Endothelial cell of umbilical vein (primary cell): ENCODE results near the gene PDE6D. TPM values are rescaled to one million over a fixed set of nuclear protein-coding genes. Genes with fewer than 3 reads are reported as not detected.

Experiments used
- BruUV-seq: library from RNA; stranded (reverse); fragments of 400-500 nt; replicated peaks from 2 replicates; lab custom pipeline; 2021; lab: Mats Ljungman, UMichigan
- CTCF ChIA-PET: fragments of 300-600, 350-600 bp; sonication (Branson Sonifier 250); formaldehyde crosslinking; loops from one replicate; lab custom pipeline; 2021; ENCODE audit warnings: antibody characterized with exemption, inconsistent platforms; lab: Charles Lee
- POLR2A ChIA-PET: fragments of 300-600, 350-600 bp; sonication (Branson Sonifier 250); formaldehyde crosslinking; loops from one replicate; lab custom pipeline; 2021; ENCODE audit warnings: antibody characterized with exemption, inconsistent platforms; lab: Charles Lee
- DNase-seq: peaks from one replicate; pipeline ENCODE4 v3.0.0-alpha.2; 2011; ENCODE audit warnings: low read depth, low spot score
- FAIRE-seq: peaks from 2 replicates; lab custom pipeline; 2011; peaks lifted over from hg19 to GRCh38; lab: Jason Lieb, UNC
- H2AFZ ChIP-seq: 2 replicates; pipeline ENCODE4 v1.6.0; 2012; ENCODE audit warnings: low read depth, low read length, control low read depth, inconsistent platforms
- H3K27ac ChIP-seq: 2 replicates; pipeline ENCODE4 v1.5.1; 2011; ENCODE audit warnings: low read depth, mild to moderate bottlenecking, control low read depth, low read length, moderate library complexity; ENCODE audit not compliant: insufficient read depth
- H3K27me3 ChIP-seq, 2 experiments: 2 replicates each; pipeline versions ENCODE4 v1.6.0 to v1.6.1; 2011; ENCODE audit warnings: low read length in 2 of 2, mixed read lengths in 1 of 2; ENCODE audit not compliant: control insufficient read depth in 2 of 2, insufficient read depth in 2 of 2
- H3K36me3 ChIP-seq, 2 experiments: 2 replicates in 1 of 2; 3 replicates in 1 of 2; pipeline ENCODE4 v1.5.1; 2011; ENCODE audit warnings: low read length in 2 of 2, mild to moderate bottlenecking in 1 of 2, moderate library complexity in 1 of 2; ENCODE audit not compliant: control insufficient read depth in 2 of 2, insufficient read depth in 2 of 2; ENCODE audit errors: extremely low read depth in 1 of 2
- H3K4me1 ChIP-seq: 3 replicates; pipeline ENCODE4 v1.5.1; 2011; ENCODE audit warnings: mild to moderate bottlenecking, low read length; ENCODE audit not compliant: control insufficient read depth, insufficient read depth; ENCODE audit errors: extremely low read depth
- H3K4me2 ChIP-seq: 2 replicates; pipeline ENCODE4 v1.6.1; 2011; ENCODE audit warnings: low read length, control low read depth, mixed read lengths; ENCODE audit not compliant: insufficient read depth
- H3K4me3 ChIP-seq, 3 experiments: fragments of 200-600 bp in 1 of 3; sonication (generic), shearing (Covaris generic) in 1 of 3; replicated peaks in 1 of 3; 2 replicates each; pipeline ENCODE4 v1.5.1; 2011 to 2016; ENCODE audit warnings: control low read depth in 3 of 3, low read length in 3 of 3, mild to moderate bottlenecking in 2 of 3, inconsistent platforms in 1 of 3, low read depth in 1 of 3, moderate library complexity in 1 of 3; ENCODE audit not compliant: insufficient read depth in 1 of 3
- H3K79me2 ChIP-seq: 2 replicates; pipeline ENCODE4 v1.6.0; 2012; ENCODE audit warnings: low read length, inconsistent platforms; ENCODE audit not compliant: control insufficient read depth, insufficient read depth
- H3K9ac ChIP-seq: replicated peaks from 2 replicates; pipeline ENCODE3; 2011; ENCODE audit warnings: low read length, control low read depth; ENCODE audit not compliant: insufficient read depth; ENCODE audit errors: extremely low read depth
- H3K9me1 ChIP-seq: replicated peaks from 3 replicates; pipeline ENCODE4 v1.6.0; 2011; ENCODE audit warnings: mild to moderate bottlenecking, low read length; ENCODE audit not compliant: control insufficient read depth, insufficient read depth; ENCODE audit errors: extremely low read depth
- H3K9me3 ChIP-seq: replicated peaks from 2 replicates; pipeline ENCODE4 v1.5.1; 2012; ENCODE audit warnings: low read length, inconsistent platforms; ENCODE audit not compliant: control insufficient read depth, insufficient read depth
- H4K20me1 ChIP-seq: replicated peaks from 2 replicates; pipeline ENCODE3; 2011; ENCODE audit warnings: mild to moderate bottlenecking, low read length; ENCODE audit not compliant: control insufficient read depth, insufficient read depth; ENCODE audit errors: extremely low read depth
- EZH2 ChIP-seq: IDR thresholded peaks from 2 replicates; pipeline ENCODE4 v1.6.1; 2012; ENCODE audit warnings: borderline replicate concordance, low read depth, mild to moderate bottlenecking, moderate library complexity, low read length, inconsistent platforms; ENCODE audit not compliant: severe bottlenecking
- FOS ChIP-seq: IDR thresholded peaks from 2 replicates; pipeline ENCODE4 v1.6.1; 2011; ENCODE audit warnings: mild to moderate bottlenecking, low read length, moderate library complexity, borderline replicate concordance; ENCODE audit not compliant: insufficient read depth
- MYC ChIP-seq: IDR thresholded peaks from one replicate; pipeline ENCODE4 v1.6.1; 2011; ENCODE audit warnings: mild to moderate bottlenecking, low read depth, low read length
- POLR2AphosphoS5 ChIP-seq: IDR thresholded peaks from 2 replicates; pipeline ENCODE4 v1.6.1; 2012; ENCODE audit warnings: low read depth, mild to moderate bottlenecking, control low read depth, low read length, moderate library complexity; ENCODE audit not compliant: insufficient read depth
- dilution Hi-C: fragments of 300-500 bp; cut with MboI; formaldehyde crosslinking; loops from one replicate; pipeline ENCODE4 v1.15.0; 2019; ENCODE audit warnings: low sequenced_read_pairs; ENCODE audit not compliant: extremely low pct_ligation_motif_present
- intact Hi-C: fragments of 100-400 bp; cut with micrococcal nuclease; formaldehyde crosslinking; loops from one replicate; pipeline ENCODE4 v1.10.0; 2022
- polyA plus RNA-seq, 4 experiments: library from polyadenylated mRNA; depleted of rRNA in 3 of 4; stranded (reverse) in 3 of 4; unstranded in 1 of 4; fragments of >200 nt; gene quantifications; 2 replicates each; pipeline versions ENCODE4 v1.2.1 to v1.2.3, GENCODE V29; 2011 to 2012; ENCODE audit warnings: missing spikeins in 1 of 4
- total RNA-seq: library from RNA; stranded (reverse); gene quantifications from 2 replicates; pipeline ENCODE4 v1.2.3, GENCODE V29; 2021
- TF ChIP-seq, protein P1 (sequence below), 2 donors: IDR thresholded peaks; 1 replicate in 1 of 2; 2 replicates in 1 of 2; pipeline ENCODE4 v1.5.1; 2011; ENCODE audit warnings: low read length in 2 of 2, mild to moderate bottlenecking in 2 of 2, moderate library complexity in 2 of 2, control low read depth in 1 of 2, inconsistent platforms in 1 of 2, low read depth in 1 of 2; ENCODE audit not compliant: insufficient read depth in 1 of 2; ENCODE audit errors: extremely low read depth in 1 of 2

PDE6D gene
- total and polyA plus RNA-seq, 2 donors (not counting 3 experiments of a cell fraction or from before 2014, with no cell fraction given) = 23.8 to 36.8 TPM

DNA sequence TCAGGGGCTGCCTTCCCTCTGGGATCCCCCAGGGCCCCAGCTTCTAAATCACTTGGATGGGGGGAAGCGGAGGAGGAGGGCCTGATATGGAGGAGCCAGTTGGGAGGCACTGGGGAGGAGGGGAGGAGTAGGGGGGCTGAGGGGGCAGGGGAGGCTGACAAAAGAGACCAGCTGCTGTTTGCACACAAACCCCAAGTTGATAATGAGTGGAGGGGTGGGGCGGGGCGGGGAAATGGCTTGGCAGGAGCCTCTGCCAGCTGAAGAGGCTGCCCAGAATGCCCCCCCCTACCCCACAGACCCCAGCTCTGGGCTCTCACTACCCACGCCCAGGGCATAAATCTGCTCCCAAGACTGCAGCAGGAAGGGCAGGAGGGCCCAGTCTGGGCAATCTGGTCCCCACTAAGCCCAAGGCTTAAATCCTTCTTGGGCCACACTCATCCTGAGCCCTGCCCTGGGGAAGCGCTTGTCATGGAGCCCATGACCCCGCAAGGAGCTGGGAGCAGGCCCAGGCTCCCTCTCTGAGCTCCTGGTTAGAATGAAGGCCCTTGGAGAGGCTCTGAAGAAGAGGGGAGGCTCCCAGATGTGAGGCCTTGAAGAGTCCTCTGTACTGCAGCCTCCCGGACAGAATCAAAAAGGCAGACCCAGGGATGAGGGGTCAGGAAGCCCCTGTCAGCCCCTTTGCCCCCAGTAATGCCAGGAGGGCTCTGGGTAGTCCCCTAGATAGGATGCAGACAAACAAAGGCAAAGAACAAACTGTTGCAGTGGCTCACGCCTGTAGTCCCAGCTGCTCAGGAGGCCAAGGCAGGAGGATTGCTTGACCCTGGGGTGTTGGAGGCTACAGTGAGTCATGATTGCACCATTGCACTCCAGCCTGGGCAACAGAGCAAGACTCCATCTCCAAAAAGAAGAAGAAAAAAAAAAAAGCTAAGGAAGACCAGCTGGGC is 97.5 kb downstream of the PDE6D start:
- no peaks in the 10 kb centered on the region for H3K36me3 ChIP-seq
- intact Hi-C loops = no loop called here
- TF ChIP-seq, protein P1, sequence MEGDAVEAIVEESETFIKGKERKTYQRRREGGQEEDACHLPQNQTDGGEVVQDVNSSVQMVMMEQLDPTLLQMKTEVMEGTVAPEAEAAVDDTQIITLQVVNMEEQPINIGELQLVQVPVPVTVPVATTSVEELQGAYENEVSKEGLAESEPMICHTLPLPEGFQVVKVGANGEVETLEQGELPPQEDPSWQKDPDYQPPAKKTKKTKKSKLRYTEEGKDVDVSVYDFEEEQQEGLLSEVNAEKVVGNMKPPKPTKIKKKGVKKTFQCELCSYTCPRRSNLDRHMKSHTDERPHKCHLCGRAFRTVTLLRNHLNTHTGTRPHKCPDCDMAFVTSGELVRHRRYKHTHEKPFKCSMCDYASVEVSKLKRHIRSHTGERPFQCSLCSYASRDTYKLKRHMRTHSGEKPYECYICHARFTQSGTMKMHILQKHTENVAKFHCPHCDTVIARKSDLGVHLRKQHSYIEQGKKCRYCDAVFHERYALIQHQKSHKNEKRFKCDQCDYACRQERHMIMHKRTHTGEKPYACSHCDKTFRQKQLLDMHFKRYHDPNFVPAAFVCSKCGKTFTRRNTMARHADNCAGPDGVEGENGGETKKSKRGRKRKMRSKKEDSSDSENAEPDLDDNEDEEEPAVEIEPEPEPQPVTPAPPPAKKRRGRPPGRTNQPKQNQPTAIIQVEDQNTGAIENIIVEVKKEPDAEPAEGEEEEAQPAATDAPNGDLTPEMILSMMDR (IDR thresholded peaks at IDR 0.05; ENCODE audit: extremely low read depth in 1 of 2, insufficient read depth in 1 of 2, low read depth in 1 of 2, low read length in 2 of 2) = no peak
- TF ChIP-seq FOS (no peak), EZH2 (no peak), POLR2AphosphoS5 (no peak), MYC (no peak)
- peaks cover 4% of the 10 kb centered on the region for H3K4me1 ChIP-seq
- H3K4me2 ChIP-seq = no peak overlapping the region
- no peaks in the 10 kb centered on the region for H3K9me3 ChIP-seq
- no peak for FAIRE-seq
- H3K79me2 ChIP-seq = no peaks in the 10 kb centered on the region
- no TSS peak for BruUV-seq
- no peak overlapping the region for H2AFZ ChIP-seq
- no peaks in the 10 kb centered on the region for H3K9me1 ChIP-seq
- no peaks in the 10 kb centered on the region for H4K20me1 ChIP-seq
- H3K27ac ChIP-seq = no peak overlapping the region
- no peak for DNase-seq
- POLR2A ChIA-PET = interaction anchor here (1.1 to 1.2 kb wide), 2 partner anchors 9 to 219 kb away, joined by 3 read pairs; partner anchors contain the start of gene NCL
- H3K27me3 ChIP-seq = no peaks in the 10 kb centered on the region
- H3K4me3 ChIP-seq = no peak overlapping the region
- no peak overlapping the region for H3K9ac ChIP-seq
- CTCF ChIA-PET = interaction anchor here (1.1 to 9.6 kb wide), 6 partner anchors 9 to 82 kb away, joined by 4 to 107 read pairs (median 6); no protein-coding TSS in a partner anchor
- dilution Hi-C loops = no loop called here
